GM12878 (cell line): ENCODE data around the gene CCDC97. TPM values are rescaled to one million over a fixed set of nuclear protein-coding genes. Genes with fewer than 3 reads are reported as not detected.

Source experiments
- BACH1 ChIP-seq: fragments of 450-650 bp; IDR thresholded peaks from 2 replicates; pipeline ENCODE4 v1.6.1; 2017; ENCODE audit warnings: mild to moderate bottlenecking, borderline replicate concordance
- CTCF ChIP-seq, 3 experiments: IDR thresholded peaks in 2 of 3; conservative IDR thresholded peaks in 1 of 3; 2 replicates each; pipeline ENCODE4 v1.5.1; 2011; ENCODE audit warnings: low read depth in 3 of 3, low read length in 3 of 3, mild to moderate bottlenecking in 3 of 3, control low read depth in 2 of 3, moderate library complexity in 2 of 3, inconsistent platforms in 1 of 3, mixed read lengths in 1 of 3; ENCODE audit not compliant: control insufficient read depth in 2 of 3, insufficient read depth in 1 of 3; ENCODE audit errors: extremely low read depth in 1 of 3
- EGR1 ChIP-seq, 2 experiments: IDR thresholded peaks; 1 replicate in 1 of 2; 2 replicates in 1 of 2; pipeline ENCODE4 v1.6.1; 2011 to 2012; ENCODE audit warnings: low read depth in 2 of 2, low read length in 2 of 2, borderline replicate concordance in 1 of 2, mild to moderate bottlenecking in 1 of 2, moderate library complexity in 1 of 2
- IKZF2 ChIP-seq, 2 experiments: fragments of 450-650 bp; IDR thresholded peaks; 2 replicates each; pipeline ENCODE4 v1.6.1; 2017; ENCODE audit warnings: mild to moderate bottlenecking in 2 of 2, moderate library complexity in 2 of 2
- IRF5 ChIP-seq: fragments of 450-650 bp; IDR thresholded peaks from 2 replicates; pipeline ENCODE4 v1.6.1; 2017; ENCODE audit warnings: borderline replicate concordance
- MXI1 ChIP-seq: fragments of 150-350 bp; IDR thresholded peaks from 2 replicates; pipeline ENCODE4 v1.6.1; 2011; ENCODE audit warnings: low read depth, mild to moderate bottlenecking, inconsistent platforms, low read length, improper control_type of control experiment
- NFIC ChIP-seq: IDR thresholded peaks from 2 replicates; pipeline ENCODE4 v1.6.1; 2012; ENCODE audit warnings: low read depth, mild to moderate bottlenecking, inconsistent platforms, low read length, moderate library complexity
- PRDM15 ChIP-seq: fragments of 450-650 bp; formaldehyde crosslinking; IDR thresholded peaks from 2 replicates; pipeline ENCODE4 v1.4.0; 2020; ENCODE audit warnings: mild to moderate bottlenecking, moderate library complexity
- SIN3A ChIP-seq: IDR thresholded peaks from 2 replicates; pipeline ENCODE4 v1.6.1; 2012; ENCODE audit warnings: low read depth, low read length, improper control_type of control experiment
- SMARCA5 ChIP-seq: fragments of 450-650 bp; IDR thresholded peaks from 2 replicates; pipeline ENCODE4 v1.6.1; 2017; ENCODE audit warnings: mild to moderate bottlenecking
- STAT3 ChIP-seq: IDR thresholded peaks from 2 replicates; pipeline ENCODE4 v1.6.1; 2011; ENCODE audit warnings: low read depth, low read length, improper control_type of control experiment
- TCF12 ChIP-seq: IDR thresholded peaks from 2 replicates; pipeline ENCODE4 v1.6.1; 2011; ENCODE audit warnings: low read depth, mild to moderate bottlenecking, low read length
- YBX1 ChIP-seq: fragments of 450-650 bp; IDR thresholded peaks from 2 replicates; pipeline ENCODE4 v1.6.1; 2016; ENCODE audit warnings: antibody characterized with exemption
- polyA plus RNA-seq, 11 experiments: library from polyadenylated mRNA; depleted of rRNA in 4 of 11; unstranded in 6 of 11; stranded (reverse) in 5 of 11; fragments of >200 nt; fragmentation: Nextera tagmentation in 4 of 11; fragmentation: Illumina TruSeq in 1 of 11; extraction: Ambion mirVana in 4 of 11; extraction: Trizol in 1 of 11; gene quantifications; 1 replicate in 1 of 11; 2 replicates in 10 of 11; pipeline versions ENCODE4 v1.2.1 to v1.2.3, GENCODE V29; 2011 to 2016; ENCODE audit warnings: inconsistent platforms in 2 of 11, missing spikeins in 2 of 11, low read depth in 1 of 11
- total RNA-seq, 4 experiments: library from RNA; depleted of rRNA in 3 of 4; stranded (reverse); fragments of >200 nt in 3 of 4; fragmentation: Illumina TruSeq in 1 of 4; extraction: Trizol in 1 of 4; gene quantifications; 2 replicates each; pipeline versions ENCODE4 v1.2.1 to v1.2.3, GENCODE V29; 2013 to 2021
- TF ChIP-seq, protein P1 (sequence below): fragments of 450-650 bp; IDR thresholded peaks from 2 replicates; pipeline ENCODE4 v1.6.1; 2016; ENCODE audit warnings: mild to moderate bottlenecking, moderate library complexity, borderline replicate concordance
- TF ChIP-seq, protein P2 (sequence below): fragments of 450-650 bp; IDR thresholded peaks from 2 replicates; pipeline ENCODE4 v1.6.1; 2016; ENCODE audit warnings: mild to moderate bottlenecking

The CCDC97 gene
- total and polyA plus RNA-seq, 10 of the 15 experiments (the other 5 are each of a cell fraction or from before 2014, with no cell fraction given), result 1.8 to 34.1 (median 18.8) TPM

DNA sequence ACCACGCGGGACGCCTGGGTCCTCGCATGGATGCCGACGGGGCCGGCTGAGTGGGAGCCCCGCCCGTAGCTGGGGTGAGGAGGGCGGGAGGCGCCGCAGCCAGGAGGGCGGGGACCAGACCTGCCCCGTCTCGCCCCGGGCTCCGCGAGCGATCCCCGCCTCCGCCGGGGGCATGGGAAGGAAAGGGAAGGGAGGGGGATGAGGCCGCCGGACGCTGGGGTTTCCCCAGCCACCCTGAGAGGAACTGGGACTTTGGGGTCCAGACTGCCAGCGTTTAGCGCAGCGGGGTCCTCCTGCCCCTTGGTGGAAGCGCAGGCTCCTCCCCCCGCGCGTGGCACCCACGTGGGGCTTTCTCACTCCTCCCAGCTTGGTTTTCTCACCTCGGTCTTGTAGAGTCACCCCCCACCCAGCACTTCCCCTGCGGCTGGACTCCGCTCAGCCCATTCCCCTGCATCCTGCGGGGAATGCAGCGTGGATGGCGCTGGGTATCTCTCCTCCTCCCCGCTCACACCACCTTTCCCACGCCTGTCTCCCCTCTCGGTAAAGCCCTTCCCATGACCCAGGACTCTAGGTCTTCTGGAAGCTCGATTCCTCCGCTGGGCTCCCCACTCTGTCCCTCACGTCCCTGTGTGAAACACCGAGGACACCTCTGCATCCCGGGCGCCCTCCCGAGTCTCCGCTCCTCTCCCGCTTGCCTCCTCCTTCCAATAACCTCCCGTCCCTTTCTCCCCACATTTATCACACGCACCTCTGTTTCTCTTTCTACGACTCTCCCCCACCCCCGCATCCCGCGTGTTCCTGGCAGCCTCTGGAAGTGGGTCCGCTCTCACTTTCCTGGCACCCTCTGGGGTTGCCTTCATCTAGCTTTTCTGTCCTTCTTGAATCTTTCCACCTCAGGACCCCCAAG is 41.6 kb downstream of the CCDC97 start (continued):
- TF ChIP-seq, protein P1, sequence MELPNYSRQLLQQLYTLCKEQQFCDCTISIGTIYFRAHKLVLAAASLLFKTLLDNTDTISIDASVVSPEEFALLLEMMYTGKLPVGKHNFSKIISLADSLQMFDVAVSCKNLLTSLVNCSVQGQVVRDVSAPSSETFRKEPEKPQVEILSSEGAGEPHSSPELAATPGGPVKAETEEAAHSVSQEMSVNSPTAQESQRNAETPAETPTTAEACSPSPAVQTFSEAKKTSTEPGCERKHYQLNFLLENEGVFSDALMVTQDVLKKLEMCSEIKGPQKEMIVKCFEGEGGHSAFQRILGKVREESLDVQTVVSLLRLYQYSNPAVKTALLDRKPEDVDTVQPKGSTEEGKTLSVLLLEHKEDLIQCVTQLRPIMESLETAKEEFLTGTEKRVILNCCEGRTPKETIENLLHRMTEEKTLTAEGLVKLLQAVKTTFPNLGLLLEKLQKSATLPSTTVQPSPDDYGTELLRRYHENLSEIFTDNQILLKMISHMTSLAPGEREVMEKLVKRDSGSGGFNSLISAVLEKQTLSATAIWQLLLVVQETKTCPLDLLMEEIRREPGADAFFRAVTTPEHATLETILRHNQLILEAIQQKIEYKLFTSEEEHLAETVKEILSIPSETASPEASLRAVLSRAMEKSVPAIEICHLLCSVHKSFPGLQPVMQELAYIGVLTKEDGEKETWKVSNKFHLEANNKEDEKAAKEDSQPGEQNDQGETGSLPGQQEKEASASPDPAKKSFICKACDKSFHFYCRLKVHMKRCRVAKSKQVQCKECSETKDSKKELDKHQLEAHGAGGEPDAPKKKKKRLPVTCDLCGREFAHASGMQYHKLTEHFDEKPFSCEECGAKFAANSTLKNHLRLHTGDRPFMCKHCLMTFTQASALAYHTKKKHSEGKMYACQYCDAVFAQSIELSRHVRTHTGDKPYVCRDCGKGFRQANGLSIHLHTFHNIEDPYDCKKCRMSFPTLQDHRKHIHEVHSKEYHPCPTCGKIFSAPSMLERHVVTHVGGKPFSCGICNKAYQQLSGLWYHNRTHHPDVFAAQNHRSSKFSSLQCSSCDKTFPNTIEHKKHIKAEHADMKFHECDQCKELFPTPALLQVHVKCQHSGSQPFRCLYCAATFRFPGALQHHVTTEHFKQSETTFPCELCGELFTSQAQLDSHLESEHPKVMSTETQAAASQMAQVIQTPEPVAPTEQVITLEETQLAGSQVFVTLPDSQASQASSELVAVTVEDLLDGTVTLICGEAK, result no peak
- no peak for TF ChIP-seq CTCF (IDR thresholded peaks at IDR 0.05 in 2 of 3, conservative IDR thresholded peaks at IDR 0.05 in 1 of 3; ENCODE audit: control insufficient read depth in 2 of 3, extremely low read depth in 1 of 3, insufficient read depth in 1 of 3, low read depth in 3 of 3, low read length in 3 of 3)
- TF ChIP-seq YBX1, result no peak
- TF ChIP-seq IKZF2 (IDR thresholded peaks at IDR 0.05), result peak; percentile 71 to 76; a peak in 3 of 4 replicates
- TF ChIP-seq NFIC, result no peak
- TF ChIP-seq MXI1, result 0 out of 2 replicates have a peak, but pooled peaks have one; percentile 46
- no peak for TF ChIP-seq SMARCA5
- no peak for TF ChIP-seq IRF5
- TF ChIP-seq TCF12, result 0 out of 2 replicates have a peak, but pooled peaks have one; percentile 29
- no peak for TF ChIP-seq STAT3
- no peak; the same call in 1 of the 2 replicates for TF ChIP-seq SIN3A
- TF ChIP-seq BACH1, result peak; percentile 89; the same call in 1 of the 2 replicates
- peak in 1 of 2 experiments; percentile 74; a peak in 2 of 3 replicates for TF ChIP-seq EGR1 (IDR thresholded peaks at IDR 0.05; ENCODE audit: borderline replicate concordance in 1 of 2, low read depth in 2 of 2, low read length in 2 of 2)
- no peak for TF ChIP-seq PRDM15 (CRISPR knock-in tag)
- TF ChIP-seq, protein P2, sequence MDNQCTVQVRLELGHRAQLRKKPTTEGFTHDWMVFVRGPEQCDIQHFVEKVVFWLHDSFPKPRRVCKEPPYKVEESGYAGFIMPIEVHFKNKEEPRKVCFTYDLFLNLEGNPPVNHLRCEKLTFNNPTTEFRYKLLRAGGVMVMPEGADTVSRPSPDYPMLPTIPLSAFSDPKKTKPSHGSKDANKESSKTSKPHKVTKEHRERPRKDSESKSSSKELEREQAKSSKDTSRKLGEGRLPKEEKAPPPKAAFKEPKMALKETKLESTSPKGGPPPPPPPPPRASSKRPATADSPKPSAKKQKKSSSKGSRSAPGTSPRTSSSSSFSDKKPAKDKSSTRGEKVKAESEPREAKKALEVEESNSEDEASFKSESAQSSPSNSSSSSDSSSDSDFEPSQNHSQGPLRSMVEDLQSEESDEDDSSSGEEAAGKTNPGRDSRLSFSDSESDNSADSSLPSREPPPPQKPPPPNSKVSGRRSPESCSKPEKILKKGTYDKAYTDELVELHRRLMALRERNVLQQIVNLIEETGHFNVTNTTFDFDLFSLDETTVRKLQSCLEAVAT, result peak; percentile 33; the same call in 1 of the 2 replicates
